Activated CD8-positive, alpha-beta T cell treated with anti-CD3 and anti-CD28 coated beads for 36 hours (primary cell): ENCODE results near the gene STK38L. TPM values are rescaled to one million over a fixed set of nuclear protein-coding genes. Genes with fewer than 3 reads are reported as not detected.

Experiments used
- ATAC-seq: fragments of 200-7000 bp; cut with Tn5 transposase; one replicate; pipeline ENCODE4 v1.10.0; 2021; ENCODE audit warnings: mild to moderate bottlenecking, moderate library complexity
- CTCF ChIA-PET: fragments of 350-600 bp; sonication (Branson Sonifier 250); formaldehyde crosslinking; loops from one replicate; lab custom pipeline; 2021; ENCODE audit warnings: antibody characterized with exemption; lab: Charles Lee
- POLR2A ChIA-PET: fragments of 350-600 bp; sonication (Branson Sonifier 250); formaldehyde crosslinking; loops from one replicate; lab custom pipeline; 2021; ENCODE audit warnings: antibody characterized with exemption; lab: Charles Lee
- DNase-seq: peaks from one replicate; pipeline ENCODE4 v3.0.0-alpha.2; 2020
- H3K27ac Mint-ChIP-seq: one replicate; pipeline ENCODE4 v1.8.0; 2021; ENCODE audit warnings: mild to moderate bottlenecking, mixed read lengths
- H3K27me3 Mint-ChIP-seq: one replicate; pipeline ENCODE4 v1.8.0; 2021; ENCODE audit warnings: mixed read lengths
- H3K36me3 Mint-ChIP-seq: one replicate; pipeline ENCODE4 v1.8.0; 2021; ENCODE audit warnings: low read depth, mixed read lengths
- H3K4me1 Mint-ChIP-seq: one replicate; pipeline ENCODE4 v1.8.0; 2021; ENCODE audit warnings: low read depth, mixed read lengths
- H3K4me3 Mint-ChIP-seq: one replicate; pipeline ENCODE4 v1.8.0; 2021; ENCODE audit warnings: mild to moderate bottlenecking, moderate library complexity, mixed read lengths
- H3K9me3 Mint-ChIP-seq: one replicate; pipeline ENCODE4 v1.8.0; 2021; ENCODE audit warnings: mixed read lengths
- intact Hi-C: fragments of 100-400 bp; cut with micrococcal nuclease; formaldehyde crosslinking; loops from one replicate; pipeline ENCODE4 v1.10.0; 2022
- total RNA-seq, 2 experiments: library from RNA; stranded (reverse); gene quantifications; one replicate each; pipeline ENCODE4 v1.2.3, GENCODE V29; 2021
- TF ChIP-seq, protein P1 (sequence below): fragments of 200-600 bp; IDR thresholded peaks from one replicate; pipeline ENCODE4 v1.8.0; 2022; ENCODE audit warnings: antibody characterized with exemption, mild to moderate bottlenecking

The STK38L gene
- total RNA-seq, 2 experiments from 2014 or later = 23.5 to 27.6 TPM

DNA sequence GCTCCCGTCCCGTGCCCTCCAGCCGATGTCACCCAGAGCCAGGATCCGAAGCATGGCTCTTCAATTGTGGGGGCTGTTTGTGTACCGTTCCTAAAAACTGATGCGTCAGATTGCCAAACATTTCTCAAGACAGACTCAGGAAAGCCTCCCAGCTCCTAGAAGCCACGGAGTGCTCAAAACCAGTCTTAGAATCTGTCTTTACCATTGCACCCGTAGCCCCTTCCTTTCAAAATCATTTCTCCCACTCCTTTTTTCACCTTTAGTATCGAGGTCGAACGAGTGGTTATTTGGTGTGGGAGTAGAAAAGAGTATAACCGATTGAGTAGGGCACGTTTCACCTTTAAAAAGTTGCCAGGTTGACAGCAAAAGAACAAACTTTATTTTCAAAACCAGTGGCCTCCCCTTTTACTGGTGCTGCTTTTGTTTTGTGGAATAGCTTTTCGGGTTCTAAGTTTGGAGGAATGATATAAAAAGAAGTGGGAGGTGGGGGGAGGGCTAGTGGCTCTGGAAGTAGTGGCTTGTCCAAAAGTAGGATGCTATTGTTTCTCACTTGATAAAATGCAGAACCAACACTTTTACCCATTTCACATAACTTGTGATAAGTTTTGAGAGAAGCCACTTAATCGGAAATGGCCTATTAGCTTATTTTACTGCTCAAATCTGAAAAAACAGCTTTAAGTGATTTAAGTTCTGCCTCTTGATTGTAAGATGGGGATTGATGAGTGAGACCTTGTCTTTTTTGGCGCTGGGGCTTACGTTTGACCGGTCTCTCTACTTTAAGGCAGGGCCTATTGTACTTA is 803 bp downstream of the STK38L start:
- intact Hi-C loops = loop anchor here (2.0 to 10.0 kb wide), 2 partner anchors 66 to 230 kb away; partner anchors contain the start of gene TM7SF3
- Mint-ChIP-seq H3K27ac (peak overlapping the region; percentile 94), H3K4me3 (peak overlapping the region; percentile 94), H3K9me3 (peaks cover 3% of the 10 kb centered on the region), H3K36me3 (peaks cover 12% of the 10 kb centered on the region), H3K27me3 (no peaks in the 10 kb centered on the region), H3K4me1 (peaks cover 37% of the 10 kb centered on the region)
- ATAC-seq = no peak
- no peak for DNase-seq
- CTCF ChIA-PET = interaction anchor here (1.0 to 3.0 kb wide), 5 partner anchors 11 to 215 kb away, joined by 4 to 13 read pairs (median 5); no protein-coding TSS in a partner anchor
- TF ChIP-seq, protein P1, sequence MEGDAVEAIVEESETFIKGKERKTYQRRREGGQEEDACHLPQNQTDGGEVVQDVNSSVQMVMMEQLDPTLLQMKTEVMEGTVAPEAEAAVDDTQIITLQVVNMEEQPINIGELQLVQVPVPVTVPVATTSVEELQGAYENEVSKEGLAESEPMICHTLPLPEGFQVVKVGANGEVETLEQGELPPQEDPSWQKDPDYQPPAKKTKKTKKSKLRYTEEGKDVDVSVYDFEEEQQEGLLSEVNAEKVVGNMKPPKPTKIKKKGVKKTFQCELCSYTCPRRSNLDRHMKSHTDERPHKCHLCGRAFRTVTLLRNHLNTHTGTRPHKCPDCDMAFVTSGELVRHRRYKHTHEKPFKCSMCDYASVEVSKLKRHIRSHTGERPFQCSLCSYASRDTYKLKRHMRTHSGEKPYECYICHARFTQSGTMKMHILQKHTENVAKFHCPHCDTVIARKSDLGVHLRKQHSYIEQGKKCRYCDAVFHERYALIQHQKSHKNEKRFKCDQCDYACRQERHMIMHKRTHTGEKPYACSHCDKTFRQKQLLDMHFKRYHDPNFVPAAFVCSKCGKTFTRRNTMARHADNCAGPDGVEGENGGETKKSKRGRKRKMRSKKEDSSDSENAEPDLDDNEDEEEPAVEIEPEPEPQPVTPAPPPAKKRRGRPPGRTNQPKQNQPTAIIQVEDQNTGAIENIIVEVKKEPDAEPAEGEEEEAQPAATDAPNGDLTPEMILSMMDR = no peak
- POLR2A ChIA-PET = interaction anchor here (1.0 to 1.3 kb wide), 7 partner anchors 11 to 232 kb away, joined by 3 to 7 read pairs (median 4); no protein-coding TSS in a partner anchor

DNA sequence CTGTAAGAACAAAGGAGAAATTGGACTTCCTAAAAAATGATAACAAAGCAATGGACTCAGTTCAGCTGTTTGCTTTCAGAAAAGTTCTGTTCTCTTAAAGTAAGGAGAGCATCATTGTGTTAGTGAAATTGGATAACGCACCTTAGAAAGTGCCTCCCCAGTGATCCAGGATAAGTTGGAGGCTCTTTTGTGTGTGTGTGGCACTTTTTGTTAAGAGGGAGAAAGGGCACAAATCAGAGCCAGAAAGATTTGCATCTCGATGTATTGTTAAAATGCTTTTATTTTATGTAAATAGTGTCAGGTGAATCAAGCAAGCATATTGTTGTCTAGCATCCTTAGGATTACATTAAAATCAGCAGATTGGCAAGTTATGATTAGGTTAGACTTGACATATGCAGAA is 2.1 kb downstream of the STK38L start:
- no peak overlapping the region for H3K27ac Mint-ChIP-seq
- peaks cover 13% of the 10 kb centered on the region for H3K36me3 Mint-ChIP-seq
- intact Hi-C loops = loop anchor here (10.0 kb wide), 1 partner anchor 231 kb away; the partner anchor contains the start of gene TM7SF3
- H3K27me3 Mint-ChIP-seq = no peaks in the 10 kb centered on the region
- H3K4me1 Mint-ChIP-seq = peaks cover 37% of the 10 kb centered on the region
- CTCF ChIA-PET = interaction anchor here (1.6 kb wide), 1 partner anchor 33 kb away, joined by 5 read pairs; no protein-coding TSS in a partner anchor
- ATAC-seq (no peak), DNase-seq (no peak)
- POLR2A ChIA-PET = no interaction called here
- peak overlapping the region; percentile 51 for H3K4me3 Mint-ChIP-seq
- TF ChIP-seq, protein P1 = no peak
- peaks cover 3% of the 10 kb centered on the region for H3K9me3 Mint-ChIP-seq

DNA sequence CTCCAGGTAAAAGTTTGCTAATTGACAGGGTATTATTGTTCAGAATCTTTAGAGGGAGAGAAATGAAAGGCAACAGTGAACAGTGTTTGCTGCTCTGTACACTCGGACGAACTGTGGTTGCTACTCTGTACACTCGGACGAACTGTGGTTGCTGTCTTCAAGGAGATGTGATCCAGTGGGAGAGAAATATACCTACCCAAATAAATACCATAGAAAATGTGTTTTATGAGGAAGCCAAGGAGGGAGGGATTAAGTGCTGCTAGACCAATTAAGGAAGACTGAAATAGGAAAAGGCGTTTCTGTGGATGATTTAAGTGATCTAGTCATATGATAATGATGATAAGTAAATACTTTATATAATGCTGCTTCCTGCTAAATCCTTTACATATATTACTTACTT is 2.7 kb downstream of the STK38L start:
- CTCF ChIA-PET = no interaction called here
- H3K27me3 Mint-ChIP-seq = no peaks in the 10 kb centered on the region
- peaks cover 37% of the 10 kb centered on the region for H3K4me1 Mint-ChIP-seq
- intact Hi-C loops = loop anchor here (10.0 kb wide), 1 partner anchor 232 kb away; the partner anchor contains the start of gene TM7SF3
- TF ChIP-seq, protein P1 = no peak
- no peak overlapping the region for H3K4me3 Mint-ChIP-seq
- no peak overlapping the region for H3K27ac Mint-ChIP-seq
- DNase-seq = no peak
- no peak for ATAC-seq
- peaks cover 13% of the 10 kb centered on the region for H3K36me3 Mint-ChIP-seq
- H3K9me3 Mint-ChIP-seq = peaks cover 3% of the 10 kb centered on the region
- POLR2A ChIA-PET = no interaction called here

DNA sequence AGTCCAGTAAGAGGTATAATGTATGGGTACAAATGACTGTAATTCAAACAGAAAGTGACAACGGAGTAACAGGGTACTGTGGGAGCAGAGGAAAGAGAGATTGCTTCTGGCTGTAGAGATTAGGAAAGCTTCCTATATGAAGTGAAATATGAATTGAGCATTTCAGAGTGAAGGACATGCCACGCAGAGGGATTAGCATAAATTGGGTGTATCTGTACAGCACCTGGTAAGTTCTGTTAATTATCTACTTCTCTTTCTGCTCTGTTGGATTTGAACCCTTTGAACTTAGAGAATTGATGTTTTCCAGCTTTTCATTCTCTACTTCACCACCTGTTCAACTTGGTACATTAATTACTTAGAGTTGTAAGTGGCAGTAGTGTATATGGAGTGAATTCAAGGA is 8.8 kb downstream of the STK38L start:
- DNase-seq (no peak), ATAC-seq (no peak)
- intact Hi-C loops = no loop called here
- no peak overlapping the region for H3K27ac Mint-ChIP-seq
- peaks cover 37% of the 10 kb centered on the region for H3K4me1 Mint-ChIP-seq
- no peaks in the 10 kb centered on the region for H3K9me3 Mint-ChIP-seq
- H3K4me3 Mint-ChIP-seq = no peak overlapping the region
- ChIA-PET POLR2A (no interaction called here), CTCF (interaction anchor here (0.6 kb wide), 1 partner anchor 53 kb away, joined by 5 read pairs; no protein-coding TSS in a partner anchor)
- H3K36me3 Mint-ChIP-seq = peaks cover 12% of the 10 kb centered on the region
- no peaks in the 10 kb centered on the region for H3K27me3 Mint-ChIP-seq
- TF ChIP-seq, protein P1 = no peak

DNA sequence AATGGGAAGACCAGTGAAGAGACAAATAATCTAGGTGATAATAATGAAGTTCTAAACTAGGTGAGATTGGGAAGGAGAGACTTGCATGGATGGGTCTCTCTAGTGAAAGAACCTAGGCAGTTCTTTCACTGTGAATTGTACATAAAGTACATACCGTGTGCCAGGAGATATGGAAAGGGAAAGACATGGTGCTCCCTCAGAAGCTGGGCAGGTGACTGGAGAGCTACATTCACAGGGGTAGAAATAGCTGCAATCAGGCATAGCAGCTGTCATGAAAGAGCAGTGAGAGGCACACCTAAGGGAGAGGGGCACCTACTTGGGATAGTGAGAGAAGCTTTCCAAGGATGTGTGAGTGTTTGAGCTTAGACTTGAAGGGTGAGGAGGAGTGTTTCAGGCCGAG is 9.3 kb downstream of the STK38L start:
- intact Hi-C loops = no loop called here
- Mint-ChIP-seq H3K36me3 (peaks cover 8% of the 10 kb centered on the region), H3K9me3 (no peaks in the 10 kb centered on the region)

More for the DNA sequence above, 9.3 kb downstream of the STK38L start:
- H3K4me3 Mint-ChIP-seq = no peak overlapping the region
- H3K27ac Mint-ChIP-seq = no peak overlapping the region
- H3K4me1 Mint-ChIP-seq = peaks cover 34% of the 10 kb centered on the region
- ChIA-PET POLR2A (no interaction called here), CTCF (interaction anchor here (0.6 to 0.8 kb wide), 2 partner anchors 52 to 53 kb away, joined by 3 to 5 read pairs; no protein-coding TSS in a partner anchor)
- TF ChIP-seq, protein P1 = no peak
- H3K27me3 Mint-ChIP-seq = no peaks in the 10 kb centered on the region
- no peak for DNase-seq
- ATAC-seq = no peak
